Panc1 (cell line): ENCODE results near the gene DDI2.
A peak's percentile ranks its signal among the peaks of the same experiment; 100 is the strongest.

Source experiments
- POLR2AphosphoS5 ChIP-seq: IDR thresholded peaks from 2 replicates; pipeline ENCODE4 v1.6.1; 2012; ENCODE audit warnings: mild to moderate bottlenecking, low read depth, low read length, moderate library complexity
- SIN3A ChIP-seq: IDR thresholded peaks from 2 replicates; pipeline ENCODE4 v1.6.1; 2012; ENCODE audit warnings: low read depth, mild to moderate bottlenecking, low read length, moderate library complexity, borderline replicate concordance; ENCODE audit not compliant: insufficient read depth
- TCF7L2 ChIP-seq: IDR thresholded peaks from 2 replicates; pipeline ENCODE4 v1.6.1; 2011; ENCODE audit warnings: mild to moderate bottlenecking, low read depth, low read length, inconsistent platforms
- TF ChIP-seq, protein P1 (sequence below): fragments of 450-650 bp; IDR thresholded peaks from 2 replicates; pipeline ENCODE4 v1.5.1; 2017; ENCODE audit warnings: mild to moderate bottlenecking
- TF ChIP-seq, protein P2 (sequence below), 2 experiments: IDR thresholded peaks; 2 replicates each; pipeline ENCODE4 v1.6.1; 2011 to 2012; ENCODE audit warnings: low read depth in 2 of 2, control low read depth in 1 of 2, low read length in 1 of 2, mild to moderate bottlenecking in 1 of 2, moderate library complexity in 1 of 2; ENCODE audit not compliant: insufficient read depth in 1 of 2

- peak; percentile 82 for TF ChIP-seq POLR2AphosphoS5
- TF ChIP-seq, protein P1, sequence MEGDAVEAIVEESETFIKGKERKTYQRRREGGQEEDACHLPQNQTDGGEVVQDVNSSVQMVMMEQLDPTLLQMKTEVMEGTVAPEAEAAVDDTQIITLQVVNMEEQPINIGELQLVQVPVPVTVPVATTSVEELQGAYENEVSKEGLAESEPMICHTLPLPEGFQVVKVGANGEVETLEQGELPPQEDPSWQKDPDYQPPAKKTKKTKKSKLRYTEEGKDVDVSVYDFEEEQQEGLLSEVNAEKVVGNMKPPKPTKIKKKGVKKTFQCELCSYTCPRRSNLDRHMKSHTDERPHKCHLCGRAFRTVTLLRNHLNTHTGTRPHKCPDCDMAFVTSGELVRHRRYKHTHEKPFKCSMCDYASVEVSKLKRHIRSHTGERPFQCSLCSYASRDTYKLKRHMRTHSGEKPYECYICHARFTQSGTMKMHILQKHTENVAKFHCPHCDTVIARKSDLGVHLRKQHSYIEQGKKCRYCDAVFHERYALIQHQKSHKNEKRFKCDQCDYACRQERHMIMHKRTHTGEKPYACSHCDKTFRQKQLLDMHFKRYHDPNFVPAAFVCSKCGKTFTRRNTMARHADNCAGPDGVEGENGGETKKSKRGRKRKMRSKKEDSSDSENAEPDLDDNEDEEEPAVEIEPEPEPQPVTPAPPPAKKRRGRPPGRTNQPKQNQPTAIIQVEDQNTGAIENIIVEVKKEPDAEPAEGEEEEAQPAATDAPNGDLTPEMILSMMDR, result no peak
- TF ChIP-seq, protein P2, sequence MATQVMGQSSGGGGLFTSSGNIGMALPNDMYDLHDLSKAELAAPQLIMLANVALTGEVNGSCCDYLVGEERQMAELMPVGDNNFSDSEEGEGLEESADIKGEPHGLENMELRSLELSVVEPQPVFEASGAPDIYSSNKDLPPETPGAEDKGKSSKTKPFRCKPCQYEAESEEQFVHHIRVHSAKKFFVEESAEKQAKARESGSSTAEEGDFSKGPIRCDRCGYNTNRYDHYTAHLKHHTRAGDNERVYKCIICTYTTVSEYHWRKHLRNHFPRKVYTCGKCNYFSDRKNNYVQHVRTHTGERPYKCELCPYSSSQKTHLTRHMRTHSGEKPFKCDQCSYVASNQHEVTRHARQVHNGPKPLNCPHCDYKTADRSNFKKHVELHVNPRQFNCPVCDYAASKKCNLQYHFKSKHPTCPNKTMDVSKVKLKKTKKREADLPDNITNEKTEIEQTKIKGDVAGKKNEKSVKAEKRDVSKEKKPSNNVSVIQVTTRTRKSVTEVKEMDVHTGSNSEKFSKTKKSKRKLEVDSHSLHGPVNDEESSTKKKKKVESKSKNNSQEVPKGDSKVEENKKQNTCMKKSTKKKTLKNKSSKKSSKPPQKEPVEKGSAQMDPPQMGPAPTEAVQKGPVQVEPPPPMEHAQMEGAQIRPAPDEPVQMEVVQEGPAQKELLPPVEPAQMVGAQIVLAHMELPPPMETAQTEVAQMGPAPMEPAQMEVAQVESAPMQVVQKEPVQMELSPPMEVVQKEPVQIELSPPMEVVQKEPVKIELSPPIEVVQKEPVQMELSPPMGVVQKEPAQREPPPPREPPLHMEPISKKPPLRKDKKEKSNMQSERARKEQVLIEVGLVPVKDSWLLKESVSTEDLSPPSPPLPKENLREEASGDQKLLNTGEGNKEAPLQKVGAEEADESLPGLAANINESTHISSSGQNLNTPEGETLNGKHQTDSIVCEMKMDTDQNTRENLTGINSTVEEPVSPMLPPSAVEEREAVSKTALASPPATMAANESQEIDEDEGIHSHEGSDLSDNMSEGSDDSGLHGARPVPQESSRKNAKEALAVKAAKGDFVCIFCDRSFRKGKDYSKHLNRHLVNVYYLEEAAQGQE (IDR thresholded peaks at IDR 0.05; ENCODE audit: insufficient read depth in 1 of 2, low read depth in 2 of 2, low read length in 1 of 2), result no peak
- TF ChIP-seq TCF7L2, result no peak
- no peak; the same call in 1 of the 2 replicates for TF ChIP-seq SIN3A
Measured at GRCh38 chr1:15603050-15603965, 13.9 kb upstream of the DDI2 start.
